Osteocyte (in vitro differentiated cells): ENCODE measurements around the gene UNC13D. TPM values are rescaled to one million over a fixed set of nuclear protein-coding genes. Genes with fewer than 3 reads are reported as not detected.

Experiments used
- DNase-seq: peaks from one replicate; pipeline ENCODE4 v3.0.0; 2021; ENCODE audit warnings: mixed read lengths; ENCODE audit not compliant: unreplicated experiment; ENCODE audit errors: extremely low spot score
- H3K27ac Mint-ChIP-seq: one replicate; pipeline ENCODE4 v1.8.0; 2021; ENCODE audit warnings: mild to moderate bottlenecking, mixed read lengths; ENCODE audit not compliant: unreplicated experiment
- H3K27me3 Mint-ChIP-seq: one replicate; pipeline ENCODE4 v1.8.0; 2021; ENCODE audit warnings: mixed read lengths; ENCODE audit not compliant: unreplicated experiment
- H3K36me3 Mint-ChIP-seq: one replicate; pipeline ENCODE4 v1.8.0; 2021; ENCODE audit warnings: mixed read lengths; ENCODE audit not compliant: unreplicated experiment
- H3K4me1 Mint-ChIP-seq: one replicate; pipeline ENCODE4 v1.8.0; 2021; ENCODE audit warnings: mixed read lengths; ENCODE audit not compliant: unreplicated experiment
- H3K4me3 Mint-ChIP-seq: one replicate; pipeline ENCODE4 v1.8.0; 2021; ENCODE audit warnings: mild to moderate bottlenecking, moderate library complexity, mixed read lengths; ENCODE audit not compliant: unreplicated experiment
- H3K9me3 Mint-ChIP-seq: one replicate; pipeline ENCODE4 v1.8.0; 2021; ENCODE audit warnings: mixed read lengths; ENCODE audit not compliant: unreplicated experiment
- CTCF ChIP-seq: fragments of 200-600 bp; sonication (generic); IDR thresholded peaks from 2 replicates; pipeline ENCODE4 v1.5.0; 2021; ENCODE audit warnings: antibody characterized with exemption, mild to moderate bottlenecking, moderate library complexity
- total RNA-seq: library from RNA; stranded (reverse); gene quantifications from 2 replicates; pipeline ENCODE4 v1.2.1, GENCODE V29; 2021

Gene UNC13D
- total RNA-seq, 1 donor from 2014 or later = 3.6 TPM

DNA sequence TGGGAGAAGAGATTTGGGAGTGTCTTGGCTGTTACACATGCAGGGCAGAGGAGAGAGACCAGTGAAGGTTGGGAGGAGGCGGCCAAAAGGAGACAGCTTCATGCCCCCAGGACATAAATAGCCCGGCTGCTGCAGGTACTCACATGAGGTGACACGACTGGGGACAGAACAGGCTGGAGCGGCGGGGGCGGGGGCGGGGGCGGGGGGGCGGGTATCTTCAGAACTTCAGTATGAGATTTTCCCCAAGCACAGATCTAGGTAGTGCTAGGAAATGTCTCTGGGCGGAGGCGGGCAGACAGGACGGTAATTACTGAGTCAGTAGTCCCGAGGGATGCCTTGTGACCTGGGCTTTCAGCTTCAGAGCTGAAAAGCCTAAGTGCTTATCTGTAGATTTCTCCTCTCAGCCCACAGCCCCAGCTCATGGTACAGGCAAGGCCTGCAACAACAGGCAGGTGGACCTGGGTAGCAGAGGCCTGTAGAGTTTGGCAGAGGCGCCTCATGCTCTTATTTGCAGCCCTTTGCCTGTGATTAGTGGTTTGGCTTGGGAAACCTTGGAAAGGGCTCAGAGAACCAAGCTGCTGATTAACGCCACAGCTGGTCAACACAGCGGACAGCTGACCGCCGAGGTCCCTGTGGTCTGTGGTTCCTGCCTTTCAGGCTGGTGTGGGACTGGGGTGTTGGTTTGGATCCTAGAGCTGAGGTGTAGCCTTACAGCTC lies 35.1 kb downstream of the UNC13D start:
- H3K27me3 Mint-ChIP-seq = no peaks in the 10 kb centered on the region
- H3K36me3 Mint-ChIP-seq = peaks cover 7% of the 10 kb centered on the region
- no peak for TF ChIP-seq CTCF
- peaks cover 16% of the 10 kb centered on the region for H3K4me1 Mint-ChIP-seq
- H3K9me3 Mint-ChIP-seq = no peaks in the 10 kb centered on the region
- no peak overlapping the region for H3K4me3 Mint-ChIP-seq
- H3K27ac Mint-ChIP-seq = peak overlapping the region; percentile 70
- no peak for DNase-seq

DNA sequence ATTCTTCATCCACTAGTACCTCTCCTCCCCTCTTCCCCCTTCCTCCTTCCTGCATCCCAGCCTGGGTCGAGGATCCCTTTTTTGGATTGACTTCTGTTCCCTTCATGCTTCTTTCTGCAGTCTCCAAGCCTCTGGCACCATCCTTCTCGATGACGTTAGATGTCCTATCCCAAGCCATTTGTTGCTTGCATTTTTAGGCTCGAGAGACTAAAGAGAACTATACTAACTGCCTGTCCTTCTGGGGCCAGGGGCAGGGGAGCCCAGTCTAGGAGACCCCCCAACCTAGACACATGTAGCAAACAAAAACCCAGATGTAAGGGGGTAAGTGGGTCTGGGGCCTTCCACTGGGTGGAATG lies 35.7 kb downstream of the UNC13D start:
- peaks cover 5% of the 10 kb centered on the region for H3K36me3 Mint-ChIP-seq
- DNase-seq = no peak
- no peak for TF ChIP-seq CTCF
- no peak overlapping the region for H3K4me3 Mint-ChIP-seq
- no peaks in the 10 kb centered on the region for H3K9me3 Mint-ChIP-seq
- no peaks in the 10 kb centered on the region for H3K27me3 Mint-ChIP-seq
- H3K27ac Mint-ChIP-seq = peak overlapping the region; percentile 70
- peaks cover 16% of the 10 kb centered on the region for H3K4me1 Mint-ChIP-seq

DNA sequence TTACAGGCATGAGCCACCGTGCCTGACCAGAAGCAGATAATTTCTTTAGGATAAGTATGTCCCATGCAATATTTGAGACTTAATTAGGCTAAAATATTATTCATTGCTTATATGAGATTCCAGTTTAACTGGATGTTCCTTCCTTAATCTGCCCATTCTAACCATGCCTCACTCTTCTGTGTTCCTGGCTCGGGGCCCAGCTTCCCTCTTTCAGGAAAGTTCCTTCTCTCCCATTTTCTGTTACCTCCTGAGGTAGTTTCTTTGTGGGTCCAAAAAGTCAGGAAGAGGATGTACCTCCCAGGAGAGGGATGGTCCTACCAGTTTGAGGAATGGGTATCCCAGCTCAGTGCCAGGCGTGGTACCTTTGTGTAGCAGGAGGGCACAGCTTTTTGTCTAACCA lies 36.3 kb downstream of the UNC13D start:
- no peak overlapping the region for H3K27ac Mint-ChIP-seq
- H3K27me3 Mint-ChIP-seq = no peaks in the 10 kb centered on the region
- no peak for TF ChIP-seq CTCF
- no peaks in the 10 kb centered on the region for H3K9me3 Mint-ChIP-seq
- peaks cover 16% of the 10 kb centered on the region for H3K4me1 Mint-ChIP-seq
- no peak for DNase-seq
- H3K4me3 Mint-ChIP-seq = no peak overlapping the region
- H3K36me3 Mint-ChIP-seq = peaks cover 4% of the 10 kb centered on the region

GRCh38 chr17:75806822-75807500 lies 37.2 kb downstream of the UNC13D start:
- H3K27me3 Mint-ChIP-seq = no peaks in the 10 kb centered on the region
- DNase-seq = no peak
- H3K9me3 Mint-ChIP-seq = no peaks in the 10 kb centered on the region
- no peak overlapping the region for H3K4me3 Mint-ChIP-seq
- no peak overlapping the region for H3K27ac Mint-ChIP-seq
- no peak for TF ChIP-seq CTCF
- no peaks in the 10 kb centered on the region for H3K36me3 Mint-ChIP-seq
- H3K4me1 Mint-ChIP-seq = peaks cover 16% of the 10 kb centered on the region

DNA sequence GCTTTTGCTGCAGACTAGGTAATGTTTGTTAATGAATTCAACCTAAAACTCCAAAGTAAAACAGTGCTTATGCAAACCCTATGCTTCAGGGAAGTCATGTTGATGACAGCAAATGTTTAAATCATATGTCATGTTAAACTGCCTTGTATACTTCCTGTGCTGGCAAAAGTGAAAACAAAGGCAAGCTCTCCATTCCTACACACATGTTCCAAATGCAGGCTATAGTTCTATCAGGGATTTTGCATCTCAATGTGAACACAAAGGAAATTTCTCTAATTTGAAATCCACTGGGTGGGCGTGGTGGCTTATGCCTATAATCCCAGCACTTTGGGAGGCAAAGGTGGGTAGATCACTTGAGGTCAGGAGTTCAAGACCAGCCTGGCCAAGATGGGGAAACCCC lies 40.3 kb downstream of the UNC13D start:
- Mint-ChIP-seq H3K36me3 (peaks cover 7% of the 10 kb centered on the region), H3K27me3 (no peaks in the 10 kb centered on the region), H3K4me3 (no peak overlapping the region), H3K9me3 (no peaks in the 10 kb centered on the region), H3K4me1 (peaks cover 9% of the 10 kb centered on the region), H3K27ac (no peak overlapping the region)
- no peak for DNase-seq
- TF ChIP-seq CTCF = no peak
